OCI-LY7 (cell line): ENCODE data around the gene SAMD10. TPM values are rescaled to one million over a fixed set of nuclear protein-coding genes. Genes with fewer than 3 reads are reported as not detected.

ENCODE experiments used
- BruUV-seq: library from RNA; stranded (reverse); fragments of 400-500 nt; replicated peaks from 2 replicates; lab custom pipeline; 2021; lab: Mats Ljungman, UMichigan
- CTCF ChIA-PET: fragments of 300-600 bp; sonication (Branson Sonifier 250); formaldehyde crosslinking; loops from one replicate; lab custom pipeline; 2022; ENCODE audit warnings: antibody characterized with exemption; ENCODE audit not compliant: unreplicated experiment; lab: Charles Lee
- POLR2A ChIA-PET: fragments of 300-600 bp; sonication (Branson Sonifier 250); formaldehyde crosslinking; loops from one replicate; lab custom pipeline; 2022; ENCODE audit warnings: antibody characterized with exemption; lab: Charles Lee
- DNase-seq: peaks from one replicate; pipeline ENCODE4 v3.0.0-alpha.2; 2015; ENCODE audit warnings: low spot score
- H2AFZ ChIP-seq: fragments of 200-600 bp; sonication (generic), shearing (Covaris generic); 2 replicates; pipeline ENCODE4 v1.6.1; 2014; ENCODE audit warnings: mild to moderate bottlenecking, antibody characterized with exemption, low read length, moderate library complexity
- H3K27ac ChIP-seq: fragments of 200-600 bp; sonication (generic); 2 replicates; pipeline ENCODE4 v1.5.1; 2014; ENCODE audit warnings: mixed run types, low read depth, mild to moderate bottlenecking, moderate library complexity, low read length, inconsistent platforms; ENCODE audit not compliant: poor library complexity, severe bottlenecking
- H3K36me3 ChIP-seq: fragments of 200-600 bp; sonication (generic); 2 replicates; pipeline ENCODE4 v1.6.1; 2014; ENCODE audit warnings: mild to moderate bottlenecking, antibody characterized with exemption, low read length, moderate library complexity, mixed read lengths; ENCODE audit not compliant: insufficient read depth
- H3K4me1 ChIP-seq: fragments of 200-600 bp; sonication (generic); 2 replicates; pipeline ENCODE4 v1.5.1; 2014; ENCODE audit warnings: mild to moderate bottlenecking, low read length; ENCODE audit not compliant: insufficient read depth, poor library complexity, severe bottlenecking
- H3K4me2 ChIP-seq: fragments of 200-600 bp; sonication (generic); 2 replicates; pipeline ENCODE4 v1.6.1; 2014; ENCODE audit warnings: mild to moderate bottlenecking, low read length
- H3K4me3 ChIP-seq: fragments of 200-600 bp; sonication (generic); 2 replicates; pipeline ENCODE4 v1.5.1; 2014; ENCODE audit warnings: mild to moderate bottlenecking, low read depth, low read length; ENCODE audit not compliant: poor library complexity, severe bottlenecking
- H3K79me2 ChIP-seq: fragments of 200-600 bp; sonication (generic); 2 replicates; pipeline ENCODE4 v1.6.1; 2016; ENCODE audit warnings: low read depth, mild to moderate bottlenecking, low read length, moderate library complexity, mixed read lengths; ENCODE audit not compliant: insufficient read depth
- H3K9me2 ChIP-seq: fragments of 200-600 bp; sonication (generic); 2 replicates; pipeline ENCODE4 v1.6.1; 2016; ENCODE audit warnings: mild to moderate bottlenecking, low read length, mixed read lengths; ENCODE audit not compliant: insufficient read depth
- H3K9me3 ChIP-seq: fragments of 200-600 bp; sonication (generic); 2 replicates; pipeline ENCODE4 v1.6.1; 2014; ENCODE audit warnings: mild to moderate bottlenecking, mixed run types, low read length, mixed read lengths
- H4K20me1 ChIP-seq: fragments of 200-600 bp; sonication (generic); 2 replicates; pipeline ENCODE4 v1.6.1; 2014; ENCODE audit warnings: mild to moderate bottlenecking, antibody characterized with exemption, low read length, moderate library complexity, mixed read lengths; ENCODE audit not compliant: insufficient read depth
- CTCF ChIP-seq: fragments of 200-600 bp; sonication (generic); conservative IDR thresholded peaks from 2 replicates; pipeline ENCODE4 v1.5.1; 2014; ENCODE audit warnings: mild to moderate bottlenecking, antibody characterized with exemption, low read length, moderate library complexity, mixed read lengths
- EZH2phosphoT487 ChIP-seq: fragments of 200-600 bp; sonication (generic); IDR thresholded peaks from 2 replicates; pipeline ENCODE4 v1.6.1; 2018; ENCODE audit warnings: low read depth, borderline replicate concordance, mild to moderate bottlenecking, mixed run types, antibody characterized with exemption, low read length, moderate library complexity, mixed read lengths
- intact Hi-C: fragments of 100-400 bp; cut with micrococcal nuclease; formaldehyde crosslinking; loops from one replicate; pipeline ENCODE4 v1.10.0; 2022; ENCODE audit not compliant: unreplicated experiment
- total RNA-seq, 2 experiments: library from RNA; depleted of rRNA in 1 of 2; stranded (reverse); fragments of >200 nt in 1 of 2; shearing (Covaris generic) in 1 of 2; gene quantifications; 2 replicates each; pipeline ENCODE4 v1.2.3, GENCODE V29; 2014 to 2022

SAMD10 gene
- total RNA-seq, 2 experiments from 2014 or later: 11.9 to 12.0 TPM

- Histone ChIP-seq H2AFZ (no peak overlapping the region), H3K4me1 (peaks cover 26% of the 10 kb centered on the region), H3K27ac (no peak overlapping the region), H3K4me2 (no peak overlapping the region), H3K9me3 (no peaks in the 10 kb centered on the region), H3K9me2 (no peaks in the 10 kb centered on the region), H3K79me2 (peaks cover 10% of the 10 kb centered on the region; the same call in 1 of the 2 replicates), H3K4me3 (no peak overlapping the region), H4K20me1 (no peaks in the 10 kb centered on the region), H3K36me3 (no peaks in the 10 kb centered on the region; the same call in 1 of the 2 replicates)
- POLR2A ChIA-PET: no interaction called here
- CTCF ChIA-PET: no interaction called here
- TF ChIP-seq CTCF: no peak
- no peak for TF ChIP-seq EZH2phosphoT487
- intact Hi-C loops: no loop called here
- no peak for DNase-seq
- BruUV-seq: no TSS peak
These were observed 19.8 kb downstream of the SAMD10 start for GRCh38 chr20:63959699-63960075.

- DNase-seq: no peak
- Histone ChIP-seq H3K4me1 (peaks cover 28% of the 10 kb centered on the region), H3K27ac (no peak overlapping the region), H3K36me3 (no peaks in the 10 kb centered on the region; the same call in 1 of the 2 replicates), H3K9me3 (no peaks in the 10 kb centered on the region), H4K20me1 (no peaks in the 10 kb centered on the region), H3K4me2 (no peak overlapping the region), H3K4me3 (no peak overlapping the region), H3K9me2 (no peaks in the 10 kb centered on the region), H2AFZ (no peak overlapping the region), H3K79me2 (peaks cover 16% of the 10 kb centered on the region; the same call in 1 of the 2 replicates)
- ChIA-PET POLR2A (interaction anchor here (0.6 kb wide), 1 partner anchor 309 kb away, joined by 3 read pairs; no protein-coding TSS in a partner anchor), CTCF (no interaction called here)
- TF ChIP-seq CTCF (no peak), EZH2phosphoT487 (no peak)
- BruUV-seq: no TSS peak
- intact Hi-C loops: no loop called here
These were observed 20.3 kb downstream of the SAMD10 start for GRCh38 chr20:63958964-63959698.

- Histone ChIP-seq H3K4me2 (peak overlapping the region; percentile 85; the same call in 1 of the 2 replicates), H3K9me2 (no peaks in the 10 kb centered on the region), H3K9me3 (no peaks in the 10 kb centered on the region), H3K4me1 (peaks cover 28% of the 10 kb centered on the region), H3K27ac (no peak overlapping the region), H3K36me3 (no peaks in the 10 kb centered on the region; the same call in 1 of the 2 replicates), H4K20me1 (no peaks in the 10 kb centered on the region), H2AFZ (no peak overlapping the region), H3K4me3 (no peak overlapping the region), H3K79me2 (peaks cover 21% of the 10 kb centered on the region; the same call in 1 of the 2 replicates)
- DNase-seq: no peak
- ChIA-PET POLR2A (interaction anchor here (0.6 kb wide), 1 partner anchor 308 kb away, joined by 3 read pairs; no protein-coding TSS in a partner anchor), CTCF (no interaction called here)
- TF ChIP-seq EZH2phosphoT487: no peak
- no peak for TF ChIP-seq CTCF
- no TSS peak for BruUV-seq
- intact Hi-C loops: no loop called here
These were observed 21.0 kb downstream of the SAMD10 start for GRCh38 chr20:63958471-63958870.
